GM19099 (cell line): ENCODE data around the gene MGMT.

Source experiments
- POLR2A ChIP-seq: IDR thresholded peaks from 3 replicates; pipeline ENCODE4 v1.6.1; 2011; ENCODE audit warnings: low read depth; ENCODE audit not compliant: insufficient read length; ENCODE audit errors: extremely low read depth

The MGMT gene

DNA sequence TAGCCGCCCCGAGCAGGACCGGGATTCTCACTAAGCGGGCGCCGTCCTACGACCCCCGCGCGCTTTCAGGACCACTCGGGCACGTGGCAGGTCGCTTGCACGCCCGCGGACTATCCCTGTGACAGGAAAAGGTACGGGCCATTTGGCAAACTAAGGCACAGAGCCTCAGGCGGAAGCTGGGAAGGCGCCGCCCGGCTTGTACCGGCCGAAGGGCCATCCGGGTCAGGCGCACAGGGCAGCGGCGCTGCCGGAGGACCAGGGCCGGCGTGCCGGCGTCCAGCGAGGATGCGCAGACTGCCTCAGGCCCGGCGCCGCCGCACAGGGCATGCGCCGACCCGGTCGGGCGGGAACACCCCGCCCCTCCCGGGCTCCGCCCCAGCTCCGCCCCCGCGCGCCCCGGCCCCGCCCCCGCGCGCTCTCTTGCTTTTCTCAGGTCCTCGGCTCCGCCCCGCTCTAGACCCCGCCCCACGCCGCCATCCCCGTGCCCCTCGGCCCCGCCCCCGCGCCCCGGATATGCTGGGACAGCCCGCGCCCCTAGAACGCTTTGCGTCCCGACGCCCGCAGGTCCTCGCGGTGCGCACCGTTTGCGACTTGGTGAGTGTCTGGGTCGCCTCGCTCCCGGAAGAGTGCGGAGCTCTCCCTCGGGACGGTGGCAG, at the start of gene MGMT:
TSS of gene MGMT (plus strand) at position 539 of the 656 bp plus-strand sequence.
- peak; percentile 85 for TF ChIP-seq POLR2A

- TF ChIP-seq POLR2A: no peak
Observed at GRCh38 chr10:129417870-129418269, 49.2 kb upstream of the MGMT start.

- no peak for TF ChIP-seq POLR2A
Observed at GRCh38 chr10:129418496-129419225, 48.4 kb upstream of the MGMT start.

GRCh38 chr10:129419397-129419796, 47.6 kb upstream of the MGMT start:
- TF ChIP-seq POLR2A: no peak

GRCh38 chr10:129421399-129422010, 45.5 kb upstream of the MGMT start:
- no peak for TF ChIP-seq POLR2A

DNA sequence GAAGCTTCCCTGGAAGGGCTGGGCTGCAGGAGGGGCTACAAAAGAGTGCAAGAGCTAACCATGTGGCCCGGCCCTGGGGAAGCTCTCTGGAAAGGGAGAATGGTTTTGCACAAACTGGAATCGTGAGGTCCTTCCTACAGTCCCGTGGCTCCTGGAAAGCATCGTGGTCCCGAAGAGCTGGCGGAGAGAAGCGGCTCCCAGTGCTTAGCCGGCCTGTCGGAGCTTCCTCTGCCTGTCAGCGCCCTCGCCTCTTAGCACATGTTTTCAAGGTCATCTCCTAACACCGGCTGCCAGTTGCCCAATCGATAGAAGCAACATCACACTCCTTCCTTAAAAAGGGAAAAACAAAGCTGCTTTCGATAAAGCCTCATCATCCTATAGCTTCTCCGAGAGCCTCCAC, 42.1 kb upstream of the MGMT start:
- TF ChIP-seq POLR2A: no peak

GRCh38 chr10:129426606-129427005, 40.4 kb upstream of the MGMT start:
- no peak for TF ChIP-seq POLR2A

DNA sequence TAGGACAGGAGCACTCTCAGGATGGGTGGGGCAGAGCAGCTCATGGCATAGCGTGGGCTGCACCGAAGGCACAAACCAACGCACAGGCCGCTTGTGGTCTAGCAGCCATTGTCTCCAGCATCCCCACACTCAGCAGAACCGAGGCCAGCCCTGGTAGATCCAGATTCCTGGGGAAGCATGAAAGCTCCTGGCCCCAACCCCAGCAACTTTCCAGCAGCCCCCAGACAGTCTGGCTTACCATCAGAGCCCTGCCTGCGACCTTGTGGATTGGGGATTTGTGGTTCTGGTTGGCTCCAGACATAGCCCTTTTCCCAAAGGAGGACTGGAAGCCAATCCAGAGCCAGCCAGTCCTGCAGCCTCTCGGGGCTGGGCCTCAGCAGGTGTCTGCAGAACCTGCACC, 33.8 kb upstream of the MGMT start:
- TF ChIP-seq POLR2A: no peak

DNA sequence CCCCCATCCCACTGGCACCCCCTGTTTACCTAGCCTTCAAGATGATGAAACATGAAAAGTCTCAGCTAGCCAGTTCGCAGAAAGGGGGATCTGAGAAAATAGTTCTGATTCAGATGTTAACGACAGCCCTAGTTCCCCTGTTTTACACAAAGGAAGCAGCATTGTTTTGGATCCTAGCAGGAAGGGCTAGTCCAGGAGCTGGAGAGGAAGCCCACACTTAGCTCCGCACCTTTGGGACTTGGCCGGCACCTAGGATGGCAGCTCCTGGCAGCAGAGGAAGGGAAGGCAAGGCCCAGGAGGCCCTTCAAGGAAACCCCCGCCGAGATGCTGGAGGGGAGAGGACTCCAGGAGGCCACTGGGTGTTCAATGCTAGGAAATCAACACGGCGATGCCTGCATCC, 29.0 kb upstream of the MGMT start:
- TF ChIP-seq POLR2A: no peak

DNA sequence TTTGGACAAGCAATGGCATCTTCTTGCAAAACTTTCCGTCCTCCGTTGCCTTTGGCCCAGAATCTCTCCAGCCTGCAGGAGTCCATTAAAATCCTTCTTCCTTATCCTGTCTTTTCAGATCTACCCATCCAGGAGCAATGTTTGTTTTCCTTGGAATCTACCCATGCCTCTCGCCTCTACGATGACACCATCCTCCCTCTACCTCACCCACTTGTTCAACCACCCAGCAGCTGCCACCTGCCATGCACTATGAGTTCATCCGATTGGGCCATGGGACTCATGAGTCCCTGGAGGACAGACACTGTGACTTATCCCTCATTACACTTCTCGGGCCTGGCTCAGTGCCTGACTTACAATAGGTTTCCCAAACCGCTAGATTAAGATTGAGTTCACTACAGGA, 26.8 kb upstream of the MGMT start:
- no peak for TF ChIP-seq POLR2A

DNA sequence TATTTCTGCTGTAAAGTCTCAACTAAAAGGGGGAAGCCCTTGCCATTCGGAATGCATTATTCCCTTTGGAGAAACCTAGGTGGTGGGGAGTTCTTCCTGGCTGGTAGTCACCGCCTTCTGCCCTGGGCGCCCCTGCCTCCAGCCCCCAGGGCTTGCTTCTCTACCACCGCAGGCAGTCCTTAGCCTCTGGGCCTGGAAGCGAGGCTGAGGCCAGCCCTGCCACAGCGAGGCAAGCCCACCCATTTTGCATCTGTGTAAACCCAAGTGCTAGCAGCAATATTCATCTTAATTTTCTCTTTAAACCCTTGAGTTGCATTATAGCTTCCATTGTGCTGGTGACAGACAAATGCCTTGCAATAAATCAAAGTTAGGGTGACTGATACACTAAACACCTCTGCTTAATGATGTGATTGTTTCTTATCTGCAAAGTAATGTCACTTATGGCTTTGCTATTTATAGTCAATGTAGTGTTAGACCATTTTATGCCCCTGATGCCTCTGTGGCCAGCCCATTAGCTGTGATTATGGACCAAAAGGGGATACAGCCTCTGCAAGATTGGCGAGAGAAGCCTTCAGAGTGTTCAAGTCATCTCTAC, 26.2 kb upstream of the MGMT start:
- TF ChIP-seq POLR2A: no peak

GRCh38 chr10:129441372-129442009, 25.6 kb upstream of the MGMT start:
- TF ChIP-seq POLR2A: no peak

DNA sequence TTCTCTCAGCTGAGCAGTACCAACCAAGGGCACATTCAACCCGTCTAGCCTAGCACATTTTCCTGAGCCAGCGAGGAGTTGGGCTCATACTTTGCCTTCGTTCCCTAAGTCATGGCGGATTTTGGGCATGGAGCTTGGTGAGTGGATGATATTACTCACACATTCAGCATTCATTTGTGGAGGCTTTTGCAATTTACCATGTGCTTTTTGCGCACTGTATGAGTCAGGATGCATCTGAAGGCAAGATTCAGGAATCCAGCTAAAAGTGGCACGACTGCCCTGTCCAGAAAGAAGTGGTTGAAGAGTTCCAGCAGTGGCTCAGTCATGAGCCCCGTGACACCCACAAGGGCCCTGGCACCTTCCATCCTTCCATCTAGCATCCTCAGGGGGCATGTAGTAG, 24.2 kb upstream of the MGMT start:
- TF ChIP-seq POLR2A: no peak

DNA sequence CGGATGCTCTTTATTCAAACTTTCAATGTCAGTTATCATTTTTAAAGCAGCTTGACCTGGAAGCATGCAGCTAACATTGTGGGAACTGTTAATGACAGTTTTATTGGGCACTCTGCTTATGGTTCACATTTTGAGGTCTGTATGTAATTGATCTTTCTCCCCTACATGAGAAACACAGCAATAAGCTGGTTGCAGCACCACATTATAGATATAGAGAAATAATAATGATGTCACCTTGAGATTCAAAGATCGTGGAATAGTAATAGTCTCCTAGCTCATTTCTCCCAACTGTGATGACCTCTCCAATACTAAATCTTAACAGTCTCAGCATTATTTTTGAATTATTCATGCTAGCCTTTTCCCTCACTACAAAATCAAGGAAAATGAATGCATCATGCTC, 22.7 kb upstream of the MGMT start:
- no peak for TF ChIP-seq POLR2A
